GM18867 (cell line): Measurements from ENCODE around the gene CCDC50.

Experiments
- ATAC-seq: cut with Tn5 transposase; IDR thresholded peaks from one replicate; pipeline ENCODE4 v1.9.1; 2021; ENCODE audit warnings: mild to moderate bottlenecking, moderate library complexity; ENCODE audit not compliant: unreplicated experiment

The CCDC50 gene

GRCh38 chr3:191376516-191377141 is 47.4 kb downstream of the CCDC50 start:
- ATAC-seq = no peak

- no peak for ATAC-seq
These were observed 49.1 kb downstream of the CCDC50 start for GRCh38 chr3:191378142-191378812.

- ATAC-seq = no peak
These were observed 50.3 kb downstream of the CCDC50 start for GRCh38 chr3:191379446-191379845.

- no peak for ATAC-seq
These were observed 50.8 kb downstream of the CCDC50 start for GRCh38 chr3:191380001-191380400.

GRCh38 chr3:191381303-191381702 is 52.1 kb downstream of the CCDC50 start:
- no peak for ATAC-seq

GRCh38 chr3:191382661-191383060 is 53.5 kb downstream of the CCDC50 start:
- peak; percentile 56 for ATAC-seq

- no peak for ATAC-seq
These were observed 53.9 kb downstream of the CCDC50 start for GRCh38 chr3:191383124-191383523.

GRCh38 chr3:191385101-191385500 is 55.9 kb downstream of the CCDC50 start:
- no peak for ATAC-seq

- no peak for ATAC-seq
These were observed 58.4 kb downstream of the CCDC50 start for GRCh38 chr3:191387441-191388077.

- ATAC-seq = no peak
These were observed 59.6 kb downstream of the CCDC50 start for GRCh38 chr3:191388823-191389222.

- ATAC-seq = no peak
These were observed 61.4 kb downstream of the CCDC50 start for GRCh38 chr3:191390580-191390979.

GRCh38 chr3:191391861-191392808 is 62.9 kb downstream of the CCDC50 start:
- no peak for ATAC-seq

GRCh38 chr3:191393146-191393545 is 64.0 kb downstream of the CCDC50 start:
- no peak for ATAC-seq

- ATAC-seq = no peak
These were observed 68.6 kb downstream of the CCDC50 start for GRCh38 chr3:191397771-191398170.

- no peak for ATAC-seq
These were observed 69.4 kb downstream of the CCDC50 start for GRCh38 chr3:191398607-191399006.

- no peak for ATAC-seq
These were observed 70.7 kb downstream of the CCDC50 start for GRCh38 chr3:191399918-191400317.

GRCh38 chr3:191401775-191402357 is 72.7 kb downstream of the CCDC50 start:
- ATAC-seq = no peak

GRCh38 chr3:191409791-191410359 is 80.7 kb downstream of the CCDC50 start:
- no peak for ATAC-seq

GRCh38 chr3:191412759-191413158 is 83.6 kb downstream of the CCDC50 start:
- ATAC-seq = no peak

GRCh38 chr3:191414286-191414685 is 85.1 kb downstream of the CCDC50 start:
- no peak for ATAC-seq
